H1 (cell line): ENCODE data around the gene MLLT6.

Experiments used
- CTCF ChIP-seq, 3 experiments: IDR thresholded peaks; 1 replicate in 2 of 3; 2 replicates in 1 of 3; pipeline versions ENCODE4 v1.5.1 to v1.6.1; 2011; ENCODE audit warnings: low read length in 3 of 3, mild to moderate bottlenecking in 3 of 3, inconsistent platforms in 2 of 3, low read depth in 1 of 3, moderate library complexity in 1 of 3; ENCODE audit not compliant: insufficient read depth in 1 of 3; ENCODE audit errors: control extremely low read depth in 1 of 3
- EP300 ChIP-seq, 2 experiments: IDR thresholded peaks; 1 replicate in 1 of 2; 2 replicates in 1 of 2; pipeline ENCODE4 v1.6.1; 2011 to 2012; ENCODE audit warnings: low read depth in 2 of 2, low read length in 2 of 2, mild to moderate bottlenecking in 2 of 2, borderline replicate concordance in 1 of 2, inconsistent platforms in 1 of 2, moderate library complexity in 1 of 2
- EZH2 ChIP-seq: fragments of 200-600 bp; sonication (generic); IDR thresholded peaks from 2 replicates; pipeline ENCODE4 v1.7.1; 2012; ENCODE audit warnings: low read depth, mild to moderate bottlenecking, moderate library complexity, low read length, inconsistent platforms; ENCODE audit not compliant: severe bottlenecking
- GABPA ChIP-seq: IDR thresholded peaks from 2 replicates; pipeline ENCODE4 v1.6.1; 2011; ENCODE audit warnings: mild to moderate bottlenecking, low read length, moderate library complexity, borderline replicate concordance; ENCODE audit not compliant: insufficient read depth
- HDAC6 ChIP-seq: IDR thresholded peaks from one replicate; pipeline ENCODE4 v1.7.1; 2012; ENCODE audit warnings: low read depth, mild to moderate bottlenecking, inconsistent platforms, low read length, moderate library complexity
- JUND ChIP-seq: IDR thresholded peaks from 2 replicates; pipeline ENCODE4 v1.6.1; 2011; ENCODE audit warnings: mild to moderate bottlenecking, improper control_type of control experiment, low read length
- POLR2A ChIP-seq, 2 experiments: IDR thresholded peaks; 1 replicate in 1 of 2; 2 replicates in 1 of 2; pipeline ENCODE4 v1.6.1; 2011; ENCODE audit warnings: low read depth in 2 of 2, low read length in 2 of 2, mild to moderate bottlenecking in 2 of 2; ENCODE audit errors: control extremely low read depth in 1 of 2
- POLR2AphosphoS5 ChIP-seq: IDR thresholded peaks from 2 replicates; pipeline ENCODE4 v1.6.1; 2011; ENCODE audit warnings: low read depth, low read length
- RNF2 ChIP-seq: fragments of 200-900, 300-1000 bp; sonication (generic); IDR thresholded peaks from 2 replicates; pipeline ENCODE4 v1.7.1; 2016; ENCODE audit warnings: borderline replicate concordance, low read depth, mild to moderate bottlenecking, antibody characterized with exemption, low read length; ENCODE audit not compliant: poor library complexity, severe bottlenecking; ENCODE audit errors: missing control alignments
- TAF1 ChIP-seq: IDR thresholded peaks from 2 replicates; pipeline ENCODE4 v1.6.1; 2011; ENCODE audit warnings: mild to moderate bottlenecking, low read depth, low read length

GRCh38 chr17:38673707-38674013 is 31.4 kb upstream of the MLLT6 start:
- TF ChIP-seq EP300 (IDR thresholded peaks at IDR 0.05; ENCODE audit: borderline replicate concordance in 1 of 2, low read depth in 2 of 2, low read length in 2 of 2) (no peak), POLR2A (IDR thresholded peaks at IDR 0.05; ENCODE audit: control extremely low read depth in 1 of 2, low read depth in 2 of 2, low read length in 2 of 2) (no peak), HDAC6 (no peak), GABPA (no peak), JUND (no peak), RNF2 (peak; percentile 58), TAF1 (no peak), EZH2 (no peak), CTCF (IDR thresholded peaks at IDR 0.05; ENCODE audit: control extremely low read depth in 1 of 3, insufficient read depth in 1 of 3, low read depth in 1 of 3, low read length in 3 of 3) (no peak), POLR2AphosphoS5 (no peak)
